ENCODE results near the gene C9orf85.
"Not testable (repeated sequence)": the region's sequence is repeated elsewhere in the genome, so short reads cannot be mapped to it uniquely, and the experiment has no call there.

Gene C9orf85

DNA sequence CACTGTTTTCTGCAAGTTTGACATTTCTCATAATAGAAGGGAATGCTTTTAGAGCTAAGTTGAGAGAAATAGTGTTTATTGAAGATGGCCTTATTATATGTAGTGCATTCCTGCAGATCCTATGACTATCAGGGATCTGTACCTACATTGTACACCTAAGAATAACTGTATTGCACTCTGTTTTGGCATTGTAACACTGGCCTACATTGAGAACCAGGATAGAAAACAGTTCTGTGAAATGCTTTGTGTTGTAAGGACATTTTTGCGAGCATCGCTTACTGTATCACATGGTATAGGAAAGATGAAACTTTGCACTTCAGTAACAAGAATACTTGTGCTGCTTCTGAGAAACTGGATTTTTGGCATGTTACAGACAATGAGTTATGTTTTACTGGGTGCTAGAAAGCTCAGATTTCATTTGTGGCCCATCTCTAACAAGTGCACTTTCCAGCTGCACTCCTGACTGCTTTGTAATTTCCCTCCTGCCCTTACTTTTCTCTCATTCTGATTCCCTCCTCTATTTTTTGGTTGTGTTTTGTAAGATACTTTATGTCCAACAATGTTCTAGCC lies 30.6 kb downstream of the C9orf85 start:
- DNase-seq (ENCODE audit: low read depth in 2 of 2) = no peak

DNA sequence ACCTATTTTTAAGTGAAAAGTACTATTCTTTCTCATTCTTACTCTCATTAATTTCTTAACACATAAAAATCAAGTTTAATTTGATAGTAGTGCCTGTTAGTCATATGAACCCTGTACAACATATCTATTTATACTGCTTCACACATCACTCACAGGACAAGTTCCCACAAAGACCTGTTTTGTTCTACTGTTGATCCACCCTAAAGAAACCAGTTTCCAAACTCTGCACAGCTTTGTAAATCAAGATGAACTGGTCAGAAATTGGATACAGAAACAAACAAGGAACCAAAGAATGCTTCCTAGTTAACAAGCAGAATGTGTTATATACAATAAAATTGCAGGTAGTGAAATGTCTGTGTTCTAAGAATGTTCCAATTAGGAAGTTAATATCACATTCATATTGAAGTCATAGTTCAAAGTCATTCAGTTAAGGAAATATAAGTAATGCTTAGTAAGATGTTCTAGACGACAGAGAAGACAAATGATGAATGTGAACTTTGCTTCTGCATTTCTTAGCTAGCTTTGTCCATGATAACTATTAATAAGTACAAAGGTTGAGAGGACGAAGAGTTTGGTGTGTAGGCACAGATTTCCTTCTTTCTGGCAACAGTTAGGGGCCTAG lies 33.4 kb downstream of the C9orf85 start:
- DNase-seq (ENCODE audit: low read depth in 2 of 2) = no peak

DNA sequence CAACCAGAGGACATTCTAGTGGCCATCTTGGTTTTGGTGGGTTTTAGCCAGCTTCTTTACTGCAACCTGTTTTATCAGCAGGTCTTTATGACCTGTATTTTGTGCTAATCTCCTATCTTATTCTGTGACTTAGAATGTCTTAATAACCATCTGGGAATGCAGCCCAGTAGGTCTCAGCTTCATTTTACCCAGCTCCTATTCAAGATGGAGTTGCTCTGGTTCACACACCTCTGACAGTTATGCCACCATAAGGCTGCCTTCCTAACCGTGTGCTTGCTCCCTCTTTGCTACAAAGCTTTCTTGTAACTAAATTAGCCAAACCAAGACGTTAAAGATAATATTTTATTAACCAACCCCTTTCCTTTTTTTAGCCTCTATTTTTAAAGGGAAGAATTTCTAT lies 43.2 kb downstream of the C9orf85 start:
- not testable (repeated sequence) for DNase-seq (ENCODE audit: low read depth in 2 of 2)

DNA sequence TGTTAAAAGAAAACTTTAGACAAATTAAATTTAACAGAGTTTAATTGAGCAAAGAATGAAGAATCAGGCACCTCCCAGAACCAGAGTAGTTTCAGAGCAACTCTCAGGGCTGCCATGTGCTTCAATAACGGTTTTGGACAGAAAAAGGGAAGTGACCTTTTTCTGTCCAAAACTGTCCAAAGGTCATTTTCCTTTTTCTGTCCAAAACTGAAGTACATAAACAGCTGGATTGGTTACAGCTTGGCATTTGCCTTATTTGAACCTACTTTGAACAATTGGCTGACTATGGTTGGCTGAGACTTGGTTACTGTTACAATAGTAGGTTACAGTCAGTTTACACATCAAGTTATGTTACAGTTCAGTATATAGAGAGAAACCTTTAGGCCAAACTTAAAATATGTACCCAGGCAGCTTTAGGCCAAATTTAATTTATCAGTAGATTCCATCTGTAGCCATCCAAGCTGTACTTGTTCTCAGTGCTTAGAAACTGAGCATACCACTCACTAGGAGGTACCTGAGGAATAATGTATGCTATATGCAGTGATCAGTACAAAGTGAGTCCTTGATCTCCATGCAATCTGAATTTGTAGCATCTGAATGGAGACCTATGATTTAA lies 44.0 kb downstream of the C9orf85 start:
- no peak for DNase-seq (ENCODE audit: low read depth in 2 of 2)

DNA sequence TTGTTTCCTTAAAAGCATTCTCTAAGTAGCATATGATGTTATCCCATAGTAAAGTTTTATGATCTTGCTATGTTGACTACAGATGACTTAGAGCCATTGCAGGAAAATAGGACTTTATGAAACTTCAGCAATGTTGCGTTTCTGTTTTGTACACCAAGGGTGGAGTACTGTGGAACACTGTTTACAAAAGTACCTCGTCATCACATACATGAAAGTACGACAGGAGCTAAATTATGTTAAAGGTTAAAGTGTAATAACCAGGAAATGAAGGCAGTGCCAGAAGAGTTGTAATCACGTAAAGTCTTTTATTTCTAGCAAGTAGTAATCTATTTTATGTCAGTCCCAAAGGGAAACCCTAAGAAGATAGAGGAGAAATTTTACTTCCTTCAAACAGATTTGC lies 50.9 kb downstream of the C9orf85 start:
- no peak for DNase-seq (ENCODE audit: low read depth in 2 of 2)

DNA sequence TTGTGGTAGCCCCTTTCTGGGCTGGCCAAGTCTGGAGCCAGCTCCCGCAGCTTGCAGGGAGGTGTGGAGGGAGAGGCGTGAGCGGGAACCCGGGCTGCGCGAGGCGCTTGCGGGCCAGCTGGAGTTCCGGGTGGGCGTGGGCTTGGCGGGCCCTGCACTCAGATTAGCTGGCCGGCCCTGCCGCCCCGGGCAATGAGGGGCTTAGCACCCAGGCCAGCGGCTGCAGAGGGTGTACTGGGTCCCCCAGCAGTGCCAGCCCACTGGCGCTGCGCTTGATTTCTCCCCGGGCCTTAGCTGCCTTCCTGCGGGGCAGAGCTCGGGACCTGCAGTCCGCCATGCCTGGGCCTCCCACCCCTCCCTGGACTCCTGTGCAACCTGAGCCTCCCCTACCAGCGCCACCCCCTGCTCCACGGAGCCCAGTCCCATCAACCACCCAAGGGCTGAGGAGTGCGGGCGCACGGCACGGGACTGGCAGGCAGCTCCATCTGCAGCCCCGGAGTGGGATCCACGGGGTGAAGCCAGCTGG lies 52.1 kb downstream of the C9orf85 start:
- DNase-seq (ENCODE audit: low read depth in 2 of 2) = not testable (repeated sequence)

DNA sequence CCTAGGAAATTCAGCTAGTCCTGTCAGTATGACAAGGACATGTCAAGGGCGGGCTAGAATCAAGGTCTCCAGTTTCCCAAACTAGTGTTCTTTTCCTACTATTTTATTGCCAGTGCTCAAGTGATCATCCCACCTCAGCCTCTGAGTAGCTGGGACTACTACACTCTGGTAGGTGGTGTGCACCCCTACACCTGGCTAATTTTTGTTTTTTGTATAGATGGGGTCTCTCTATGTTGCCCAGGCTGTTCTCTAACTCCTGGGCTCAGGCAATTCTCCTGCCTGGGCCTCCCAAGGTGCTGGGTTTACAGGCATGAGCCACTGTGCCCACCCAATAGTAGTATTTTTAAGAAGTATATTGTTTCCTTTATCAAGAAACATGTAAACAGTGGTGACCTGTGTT lies 54.0 kb downstream of the C9orf85 start:
- DNase-seq (ENCODE audit: low read depth in 2 of 2) = no peak

DNA sequence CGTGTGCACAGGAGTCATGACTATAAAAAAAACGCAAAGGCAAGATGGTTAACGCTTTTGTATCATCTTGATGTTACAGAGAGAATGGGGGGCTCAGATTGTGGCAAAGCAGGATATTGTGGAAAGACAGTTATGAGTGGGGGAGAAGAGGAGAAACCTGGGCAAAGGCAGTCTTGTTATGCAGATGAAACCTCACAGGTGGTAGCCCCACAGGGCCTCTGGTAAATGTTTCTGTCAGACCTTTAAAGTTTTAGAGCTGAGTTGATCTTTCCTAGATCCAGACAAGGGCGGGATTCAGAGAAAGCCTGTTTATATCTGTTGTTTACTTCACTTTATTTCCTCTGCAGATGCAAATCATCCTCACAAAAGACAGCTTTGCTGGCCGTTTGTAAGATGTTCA lies 55.2 kb downstream of the C9orf85 start:
- no peak for DNase-seq (ENCODE audit: low read depth in 2 of 2)

DNA sequence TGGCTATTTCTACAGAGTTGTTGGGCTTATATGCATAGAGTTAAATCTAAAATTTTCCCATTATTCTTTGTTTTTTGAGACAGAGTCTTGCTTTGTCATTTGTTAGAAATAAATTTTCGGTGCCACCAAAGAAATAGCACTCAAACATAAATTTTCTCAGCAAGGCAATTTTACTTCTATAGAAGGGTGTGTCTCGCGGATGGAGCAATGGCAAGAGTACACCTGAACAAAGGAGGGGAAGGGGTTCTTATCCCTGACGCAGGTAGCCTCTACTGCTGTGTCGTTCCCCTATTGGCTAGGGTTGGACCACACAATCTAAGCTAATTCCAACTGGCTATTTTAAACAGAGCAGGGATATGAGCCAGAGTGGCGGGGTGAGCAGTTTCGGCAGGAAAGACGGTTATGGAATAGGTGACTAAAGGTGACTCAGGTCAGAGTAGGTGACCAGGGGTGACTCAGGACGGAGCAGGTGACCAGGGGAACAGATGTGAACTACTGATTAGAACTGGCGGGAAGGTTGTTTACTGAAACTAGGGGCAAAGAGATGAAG lies 57.2 kb downstream of the C9orf85 start:
- DNase-seq (ENCODE audit: low read depth in 2 of 2) = no peak

DNA sequence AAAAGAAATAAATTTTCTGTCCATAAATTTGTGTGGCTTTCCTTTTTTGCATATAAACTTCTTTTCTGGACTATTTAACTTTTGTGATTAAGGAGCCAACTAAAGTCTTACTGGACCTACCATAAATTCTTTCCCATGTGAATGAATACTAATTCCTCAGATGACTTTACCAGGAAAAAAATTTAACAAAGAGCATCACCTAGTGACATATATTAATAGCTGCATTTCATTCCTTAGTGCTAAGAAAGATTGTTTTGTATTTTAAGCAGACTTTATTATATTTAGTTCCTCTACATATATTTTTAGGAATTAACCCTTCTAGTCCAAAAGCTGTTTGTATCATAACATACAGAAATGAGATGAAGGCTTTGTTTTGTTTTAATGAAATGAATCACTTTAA lies 64.4 kb downstream of the C9orf85 start:
- DNase-seq (ENCODE audit: low read depth in 2 of 2) = no peak

DNA sequence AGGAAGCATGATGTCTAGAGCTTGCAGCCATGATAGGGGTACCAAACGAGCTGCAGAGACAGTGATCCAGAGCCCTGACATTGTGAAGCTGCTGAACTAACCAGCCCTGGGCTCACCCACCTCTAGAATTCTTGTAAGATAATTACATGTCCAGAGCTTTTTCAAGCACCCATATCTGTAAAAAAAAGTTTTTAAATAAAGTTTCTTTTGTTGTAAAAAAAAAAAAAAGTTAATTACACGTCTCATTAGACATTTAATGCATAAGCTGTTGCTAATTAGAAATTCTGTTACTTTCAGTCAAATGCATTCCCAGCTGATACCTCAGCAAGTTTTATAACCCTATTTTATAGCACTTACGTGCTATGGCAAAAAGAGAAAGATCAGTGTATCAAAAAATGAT lies 65.6 kb downstream of the C9orf85 start:
- no peak for DNase-seq (ENCODE audit: low read depth in 2 of 2)

DNA sequence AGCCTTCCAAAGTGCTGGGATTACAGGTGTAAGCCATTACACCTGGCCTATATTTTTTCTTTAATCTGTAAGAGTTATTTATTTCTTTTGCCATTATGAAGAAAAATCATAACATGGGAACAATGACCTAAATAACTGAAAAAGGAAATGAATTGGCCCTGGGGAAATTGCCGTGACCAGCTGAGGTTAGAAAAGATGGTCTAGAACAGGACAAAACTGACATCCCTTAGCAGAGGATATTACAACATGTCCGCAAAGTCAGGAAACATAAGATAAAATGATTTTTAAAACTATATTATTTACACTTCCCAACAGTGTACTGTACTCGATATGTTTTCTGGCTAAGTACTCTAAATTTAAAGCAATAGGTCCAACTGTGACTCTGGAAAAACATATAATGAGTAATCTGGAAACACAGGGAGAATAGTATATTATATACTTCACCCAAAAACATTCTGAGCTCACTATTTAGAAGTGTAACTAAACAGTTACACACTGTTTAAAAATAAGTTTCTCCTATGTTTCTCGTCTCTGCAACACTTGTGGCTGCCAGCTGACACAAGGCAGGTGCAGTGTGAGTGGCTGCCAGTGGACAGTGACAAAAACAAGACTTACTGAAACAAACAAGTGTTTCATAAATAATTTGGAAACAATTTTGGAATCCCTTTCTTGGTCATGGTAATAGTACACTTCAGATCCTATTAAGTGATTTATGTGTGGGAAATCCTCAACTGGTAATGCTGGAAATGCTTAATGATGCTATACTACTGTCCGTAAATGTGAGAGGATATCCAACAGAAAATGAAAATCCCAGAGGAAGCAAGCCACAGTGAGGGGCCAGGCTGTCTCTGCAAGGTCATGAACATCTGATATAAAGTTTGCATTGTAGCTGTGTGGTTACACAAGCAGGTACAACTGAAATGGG lies 69.1 kb downstream of the C9orf85 start:
- no peak for DNase-seq (ENCODE audit: low read depth in 2 of 2)

DNA sequence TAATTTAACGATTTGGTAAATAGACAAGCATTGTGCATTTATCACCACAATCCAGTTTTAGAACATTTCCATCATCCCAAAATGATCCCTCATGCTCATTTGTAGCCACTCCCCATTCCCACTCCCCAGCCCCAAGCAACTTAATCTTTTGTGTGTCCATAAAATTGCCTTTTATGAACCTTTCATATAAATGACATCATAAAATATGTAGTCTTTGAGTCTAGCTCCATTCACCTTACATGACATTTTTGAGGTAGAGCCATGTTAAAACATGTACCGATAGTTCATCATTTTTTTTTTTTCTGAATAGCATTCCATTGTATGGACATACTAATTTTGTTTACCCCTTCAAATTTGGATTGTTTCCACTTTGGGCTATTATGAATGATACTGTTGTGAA lies 70.5 kb downstream of the C9orf85 start:
- DNase-seq (ENCODE audit: low read depth in 2 of 2) = no peak

DNA sequence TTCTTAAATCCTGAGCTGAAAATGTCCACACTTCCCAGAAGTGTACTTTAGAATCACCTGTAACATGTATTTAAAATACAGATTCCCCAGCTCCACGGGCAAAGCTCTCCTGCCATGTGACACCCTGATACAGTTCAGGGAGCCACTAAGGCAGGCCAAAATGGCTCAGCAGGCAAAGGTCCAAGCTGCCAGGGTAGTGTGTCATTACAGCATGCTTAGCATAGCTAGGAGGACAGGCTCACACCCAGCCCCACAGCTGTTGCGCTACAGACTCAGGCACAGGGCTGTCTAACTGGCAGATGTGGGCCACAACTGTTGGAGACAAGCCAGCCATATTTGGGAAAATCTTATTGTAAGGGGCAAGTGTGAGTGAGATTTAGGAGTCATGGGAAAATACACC lies 73.0 kb downstream of the C9orf85 start:
- peak; percentile 15 to 17 for DNase-seq (ENCODE audit: low read depth in 2 of 2)

DNA sequence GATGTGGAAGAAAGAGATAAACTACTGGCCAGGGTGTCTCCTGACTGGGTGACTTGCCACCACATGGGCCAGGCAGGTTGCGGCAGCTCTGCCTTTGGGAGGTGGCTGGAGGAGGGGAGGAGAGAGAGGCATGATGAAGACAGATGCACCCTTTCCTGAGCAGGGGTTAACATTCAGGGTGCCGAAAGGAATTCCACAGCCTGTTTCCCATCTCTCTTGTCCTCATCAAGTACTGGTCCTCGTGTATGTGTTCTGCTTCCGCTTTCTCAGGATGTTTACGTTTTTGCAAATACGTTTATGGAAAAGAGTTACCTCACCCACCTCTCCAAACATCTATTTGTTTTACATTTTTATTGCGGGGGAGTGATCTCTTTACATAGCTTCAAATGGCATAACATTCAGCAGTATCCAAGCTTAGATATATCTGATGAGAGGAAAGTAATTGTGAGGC lies 73.4 kb downstream of the C9orf85 start:
- DNase-seq (ENCODE audit: low read depth in 2 of 2) = no peak

DNA sequence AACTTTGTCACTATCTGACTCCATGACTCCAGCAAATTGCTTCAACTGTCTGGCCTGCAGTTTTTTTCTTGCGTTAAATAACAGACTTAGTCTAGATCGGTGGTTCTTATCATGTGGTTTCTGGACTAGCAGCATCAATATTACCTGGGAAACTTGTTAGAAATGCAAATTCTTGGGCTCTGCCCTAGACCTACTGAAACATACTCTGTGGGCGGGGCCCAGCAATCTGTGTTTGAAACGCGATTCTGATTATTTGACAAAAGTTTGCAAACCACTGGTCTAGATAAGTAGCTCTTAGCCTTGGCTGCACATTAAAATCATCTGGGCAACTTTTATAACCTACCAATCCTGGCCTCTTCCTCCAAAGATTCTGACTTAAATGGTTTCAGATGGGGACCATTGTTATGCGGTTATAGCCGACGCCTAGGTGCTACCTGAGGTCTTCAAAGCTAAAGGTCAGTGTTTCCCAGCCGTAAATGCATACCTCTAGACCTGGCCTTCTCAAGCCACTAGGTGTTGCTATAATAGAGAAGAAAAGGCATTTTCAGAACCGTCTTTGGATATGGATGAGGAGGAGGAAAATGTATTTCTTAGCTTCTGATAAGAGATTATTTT lies 74.0 kb downstream of the C9orf85 start:
- no peak for DNase-seq (ENCODE audit: low read depth in 2 of 2)

DNA sequence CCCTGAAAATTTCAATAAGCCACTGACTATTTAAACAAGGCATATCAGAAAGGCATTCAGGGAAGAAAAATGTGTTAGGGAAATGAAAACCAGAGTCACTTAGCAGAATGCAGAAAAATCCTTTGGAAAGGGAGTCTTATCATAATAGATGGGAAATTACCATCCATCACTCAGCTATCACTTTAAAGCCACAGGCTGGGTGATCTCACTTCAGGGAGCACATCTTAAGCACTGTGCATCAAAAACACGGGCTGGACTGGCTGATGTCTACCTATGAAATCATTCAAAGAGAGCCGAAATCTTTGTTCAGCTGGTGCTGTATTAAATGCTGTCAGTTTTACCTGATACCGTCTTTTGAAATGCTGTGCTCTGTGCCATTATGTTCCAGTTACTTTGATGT lies 75.5 kb downstream of the C9orf85 start:
- no peak for DNase-seq (ENCODE audit: low read depth in 2 of 2)

DNA sequence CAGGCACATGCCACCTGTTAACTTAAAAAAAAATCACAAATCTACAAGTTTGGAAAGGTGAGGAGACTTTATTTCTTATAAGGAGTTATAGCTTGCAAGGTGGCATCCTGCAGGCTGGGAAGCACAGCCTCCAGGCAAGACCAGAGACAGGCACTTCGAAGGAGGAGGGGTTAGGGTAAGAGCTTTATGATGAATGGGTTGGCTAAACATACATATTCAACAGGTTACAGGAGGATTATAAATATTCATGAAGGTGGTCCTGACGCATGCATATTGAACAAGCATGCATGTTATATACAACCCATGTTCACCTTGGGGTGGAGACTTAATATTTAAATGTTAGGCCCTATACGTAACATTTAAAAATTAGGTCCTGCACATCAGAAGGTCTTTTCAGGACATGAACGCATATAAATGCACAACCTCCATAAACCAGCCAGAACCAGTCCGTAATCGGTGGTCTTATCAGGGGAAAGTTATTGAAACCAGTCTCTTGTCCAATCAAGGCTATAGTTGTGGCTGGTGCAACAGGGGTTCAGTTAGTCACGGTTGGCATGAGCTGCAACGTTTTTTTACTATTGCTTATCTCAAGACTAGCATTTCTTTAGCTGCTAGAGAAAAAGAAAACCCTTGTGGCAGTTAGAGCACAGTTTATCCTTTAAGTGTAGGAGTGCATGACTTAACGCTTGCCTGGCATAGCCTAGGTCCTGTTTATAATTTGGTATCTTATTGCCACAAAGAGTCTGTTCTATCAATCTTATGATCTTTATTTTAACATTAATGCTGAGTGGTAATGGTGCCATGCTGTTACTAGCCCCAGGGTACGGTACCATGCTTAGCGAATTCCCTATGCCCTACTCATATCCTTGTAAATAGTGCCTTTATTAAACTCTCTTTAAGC lies 76.3 kb downstream of the C9orf85 start:
- DNase-seq (ENCODE audit: low read depth in 2 of 2) = no peak

DNA sequence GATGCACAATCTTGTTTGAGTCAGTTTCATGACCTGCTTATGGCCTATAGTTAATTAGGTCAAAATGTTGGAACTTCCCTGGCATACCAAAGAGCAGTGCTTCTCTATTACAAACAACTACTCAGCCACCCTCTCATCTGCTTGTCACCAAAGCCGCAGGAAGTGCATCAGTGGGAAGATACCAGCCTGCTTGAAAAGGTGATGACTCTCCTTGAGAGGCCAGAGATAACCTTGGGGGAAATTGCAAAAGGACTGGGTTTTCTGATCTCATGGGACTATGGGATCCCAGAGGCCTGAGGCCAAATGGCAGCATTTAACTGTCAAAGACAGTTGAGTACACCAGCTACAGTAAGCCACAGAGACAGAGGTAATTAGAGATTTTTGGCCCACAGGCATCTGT lies 79.0 kb downstream of the C9orf85 start:
- DNase-seq (ENCODE audit: low read depth in 2 of 2) = no peak

DNA sequence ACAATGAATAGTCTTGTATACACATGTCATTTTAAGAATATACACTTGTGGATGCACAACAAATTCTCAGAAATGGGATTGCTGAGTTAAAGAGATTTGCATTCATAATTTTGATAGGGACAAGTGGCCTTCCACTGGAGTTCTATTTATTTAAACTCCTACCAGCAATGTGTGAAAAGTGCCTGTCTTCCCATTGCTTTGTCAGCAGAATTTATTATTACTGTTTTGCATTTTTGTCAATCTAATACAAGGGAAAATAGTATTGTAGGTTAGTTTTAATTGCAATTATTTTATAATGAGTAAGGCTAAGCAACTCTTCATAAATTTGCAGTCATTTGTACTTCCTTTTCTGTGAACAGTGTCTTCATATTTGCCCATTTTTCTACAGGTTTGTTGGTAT lies 94.0 kb downstream of the C9orf85 start:
- no peak for DNase-seq (ENCODE audit: low read depth in 2 of 2)

All from fibroblast of skin of left biceps (primary cell).